Tibial nerve (tissue), 4 donors: ENCODE measurements around the gene RASEF.

ENCODE experiments used
- EP300 ChIP-seq, 2 donors: sonication (generic); formaldehyde crosslinking; IDR thresholded peaks; one replicate each; pipeline ENCODE4 v1.6.1; 2017; ENCODE audit warnings: antibody characterized with exemption in 2 of 2, mild to moderate bottlenecking in 1 of 2
- POLR2A ChIP-seq, 2 donors: fragments of 450-650 bp; IDR thresholded peaks; one replicate each; pipeline ENCODE4 v1.6.1; 2017; ENCODE audit warnings: antibody characterized with exemption in 2 of 2, mild to moderate bottlenecking in 2 of 2, moderate library complexity in 2 of 2
- TF ChIP-seq, protein P1 (sequence below), 5 experiments: fragments of 200-600 bp in 3 of 5; fragments of 450-650 bp in 2 of 5; sonication (generic) in 3 of 5; IDR thresholded peaks; one replicate each; pipeline ENCODE4 v1.5.1; 2016 to 2019; ENCODE audit warnings: antibody characterized with exemption in 5 of 5, mild to moderate bottlenecking in 3 of 5, moderate library complexity in 2 of 5

DNA sequence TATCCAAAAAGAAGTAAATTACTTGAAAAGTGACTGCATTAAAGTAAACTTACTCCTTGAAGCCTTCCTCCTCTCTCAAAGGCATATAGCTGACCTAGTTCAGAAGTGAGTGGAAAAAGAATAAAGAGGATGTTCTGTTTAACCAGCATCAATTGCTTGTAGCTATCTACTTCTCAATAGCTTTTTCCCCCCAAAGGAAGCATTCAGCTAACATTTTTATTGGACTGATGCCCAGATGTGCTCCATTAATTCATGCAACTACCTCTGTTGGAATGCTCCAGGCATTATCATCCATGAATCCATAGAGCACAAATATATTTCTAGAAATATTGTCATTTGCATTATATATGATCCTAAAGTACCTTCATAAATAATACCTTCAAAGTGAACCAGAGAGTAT, 132.8 kb downstream of the RASEF start:
- TF ChIP-seq, protein P1, sequence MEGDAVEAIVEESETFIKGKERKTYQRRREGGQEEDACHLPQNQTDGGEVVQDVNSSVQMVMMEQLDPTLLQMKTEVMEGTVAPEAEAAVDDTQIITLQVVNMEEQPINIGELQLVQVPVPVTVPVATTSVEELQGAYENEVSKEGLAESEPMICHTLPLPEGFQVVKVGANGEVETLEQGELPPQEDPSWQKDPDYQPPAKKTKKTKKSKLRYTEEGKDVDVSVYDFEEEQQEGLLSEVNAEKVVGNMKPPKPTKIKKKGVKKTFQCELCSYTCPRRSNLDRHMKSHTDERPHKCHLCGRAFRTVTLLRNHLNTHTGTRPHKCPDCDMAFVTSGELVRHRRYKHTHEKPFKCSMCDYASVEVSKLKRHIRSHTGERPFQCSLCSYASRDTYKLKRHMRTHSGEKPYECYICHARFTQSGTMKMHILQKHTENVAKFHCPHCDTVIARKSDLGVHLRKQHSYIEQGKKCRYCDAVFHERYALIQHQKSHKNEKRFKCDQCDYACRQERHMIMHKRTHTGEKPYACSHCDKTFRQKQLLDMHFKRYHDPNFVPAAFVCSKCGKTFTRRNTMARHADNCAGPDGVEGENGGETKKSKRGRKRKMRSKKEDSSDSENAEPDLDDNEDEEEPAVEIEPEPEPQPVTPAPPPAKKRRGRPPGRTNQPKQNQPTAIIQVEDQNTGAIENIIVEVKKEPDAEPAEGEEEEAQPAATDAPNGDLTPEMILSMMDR (IDR thresholded peaks at IDR 0.05) = no peak
- TF ChIP-seq POLR2A (IDR thresholded peaks at IDR 0.05) (no peak), EP300 (IDR thresholded peaks at IDR 0.05) (no peak)
